GM21528 (cell line): ENCODE measurements around the gene DDX3X.
"Not testable (repeated sequence)": the region's sequence is repeated elsewhere in the genome, so short reads cannot be mapped to it uniquely, and the experiment has no call there.

Source experiments
- ATAC-seq: cut with Tn5 transposase; IDR thresholded peaks from one replicate; pipeline ENCODE4 v1.9.1; 2021; ENCODE audit warnings: mild to moderate bottlenecking, moderate library complexity; ENCODE audit not compliant: unreplicated experiment, low FRiP score

The DDX3X gene

GRCh38 chrX:41409006-41409405 is 75.0 kb downstream of the DDX3X start:
- no peak for ATAC-seq

GRCh38 chrX:41411222-41411621 is 77.3 kb downstream of the DDX3X start:
- not testable (repeated sequence) for ATAC-seq

- no peak for ATAC-seq
Measured at GRCh38 chrX:41412261-41413081, 78.5 kb downstream of the DDX3X start.
